H1 (cell line): ENCODE results near the gene MMP24OS. TPM values are rescaled to one million over a fixed set of nuclear protein-coding genes. Genes with fewer than 3 reads are reported as not detected.

Source experiments
- CHD7 ChIP-seq: fragments of 300-600 bp; sonication (generic); IDR thresholded peaks from 2 replicates; pipeline ENCODE4 v1.7.1; 2012; ENCODE audit warnings: low read length, moderate library complexity, mild to moderate bottlenecking, inconsistent platforms; ENCODE audit not compliant: insufficient replicate concordance
- CREB1 ChIP-seq: IDR thresholded peaks from 2 replicates; pipeline ENCODE4 v1.6.1; 2012; ENCODE audit warnings: inconsistent platforms
- CTCF ChIP-seq, 3 experiments: IDR thresholded peaks; 1 replicate in 2 of 3; 2 replicates in 1 of 3; pipeline versions ENCODE4 v1.5.1 to v1.6.1; 2011; ENCODE audit warnings: low read length in 3 of 3, mild to moderate bottlenecking in 3 of 3, inconsistent platforms in 2 of 3, low read depth in 1 of 3, moderate library complexity in 1 of 3; ENCODE audit not compliant: insufficient read depth in 1 of 3; ENCODE audit errors: control extremely low read depth in 1 of 3
- EP300 ChIP-seq, 2 experiments: IDR thresholded peaks; 1 replicate in 1 of 2; 2 replicates in 1 of 2; pipeline ENCODE4 v1.6.1; 2011 to 2012; ENCODE audit warnings: low read depth in 2 of 2, low read length in 2 of 2, mild to moderate bottlenecking in 2 of 2, borderline replicate concordance in 1 of 2, inconsistent platforms in 1 of 2, moderate library complexity in 1 of 2
- GABPA ChIP-seq: IDR thresholded peaks from 2 replicates; pipeline ENCODE4 v1.6.1; 2011; ENCODE audit warnings: mild to moderate bottlenecking, low read length, moderate library complexity, borderline replicate concordance; ENCODE audit not compliant: insufficient read depth
- GTF2F1 ChIP-seq: IDR thresholded peaks from 2 replicates; pipeline ENCODE4 v1.6.1; 2012; ENCODE audit warnings: low read depth, low read length, improper control_type of control experiment, borderline replicate concordance
- POLR2AphosphoS5 ChIP-seq: IDR thresholded peaks from 2 replicates; pipeline ENCODE4 v1.6.1; 2011; ENCODE audit warnings: low read depth, low read length
- RBBP5 ChIP-seq: IDR thresholded peaks from 2 replicates; pipeline ENCODE4 v1.7.1; 2012; ENCODE audit warnings: low read depth, mild to moderate bottlenecking, inconsistent platforms, low read length, moderate library complexity, borderline replicate concordance
- TBP ChIP-seq: IDR thresholded peaks from 2 replicates; pipeline ENCODE4 v1.6.1; 2011; ENCODE audit warnings: low read depth, low read length, improper control_type of control experiment
- polyA plus RNA-seq, 7 experiments: library from polyadenylated mRNA; depleted of rRNA in 3 of 7; stranded (reverse) in 5 of 7; unstranded in 2 of 7; fragments of >200 nt in 5 of 7; fragments of 200-250 nt in 2 of 7; gene quantifications; 1 replicate in 5 of 7; 2 replicates in 1 of 7; 4 replicates in 1 of 7; pipeline versions ENCODE4 v1.2.1 to v1.2.3, GENCODE V29; 2011 to 2013; ENCODE audit warnings: missing spikeins in 2 of 7, mixed read lengths in 2 of 7
- total RNA-seq: library from RNA; stranded (reverse); fragmentation: NEBNext Ultra II Directional; extraction: Animal tissue kit (Norgen Biotek cat#: 25700); gene quantifications from 2 replicates; pipeline ENCODE4 v1.2.1, GENCODE V29; 2021

The MMP24OS gene
- total and polyA plus RNA-seq, 2 of the 8 experiments (the other 6 are each of a cell fraction or from before 2014, with no cell fraction given), result 19.0 to 21.3 TPM

GRCh38 chr20:35299780-35300179, 21.9 kb upstream of the MMP24OS start (continued):
- no peak for TF ChIP-seq CHD7
- TF ChIP-seq GABPA, result no peak
- no peak for TF ChIP-seq GTF2F1
- no peak for TF ChIP-seq EP300 (IDR thresholded peaks at IDR 0.05; ENCODE audit: borderline replicate concordance in 1 of 2, low read depth in 2 of 2, low read length in 2 of 2)
- no peak for TF ChIP-seq POLR2AphosphoS5
- no peak for TF ChIP-seq RBBP5
- no peak for TF ChIP-seq CTCF (IDR thresholded peaks at IDR 0.05; ENCODE audit: control extremely low read depth in 1 of 3, insufficient read depth in 1 of 3, low read depth in 1 of 3, low read length in 3 of 3)
- TF ChIP-seq TBP, result no peak
- no peak for TF ChIP-seq CREB1
